Lower leg skin (tissue), 4 donors: Measurements from ENCODE around the gene GCC1. TPM values are rescaled to one million over a fixed set of nuclear protein-coding genes. Genes with fewer than 3 reads are reported as not detected.

Experiments used
- DNase-seq, 2 donors: peaks; one replicate each; pipeline ENCODE4 v3.0.0-alpha.2; 2019; ENCODE audit warnings: low spot score in 2 of 2
- H3K4me3 ChIP-seq: fragments of 200-600 bp; sonication (generic); 2 replicates; pipeline ENCODE4 v1.5.1; 2017; ENCODE audit warnings: mild to moderate bottlenecking, low read depth; ENCODE audit not compliant: poor library complexity, severe bottlenecking
- POLR2A ChIP-seq, 2 donors: fragments of 450-650 bp; IDR thresholded peaks; one replicate each; pipeline ENCODE4 v1.6.1; 2016 to 2017; ENCODE audit warnings: antibody characterized with exemption in 2 of 2, mild to moderate bottlenecking in 1 of 2, moderate library complexity in 1 of 2
- WGBS, 2 donors: methylation state at CpG; one replicate each; pipeline ENCODE4 v1.1.5; 2018; 5-methylcytosine and 5-hydroxymethylcytosine counted together
- intact Hi-C: fragments of 100-400 bp; cut with DNase I; formaldehyde crosslinking; loops from one replicate; pipeline ENCODE4 v1.15.0; 2023; ENCODE audit warnings: low total_unique reads
- total RNA-seq, 4 donors: library from RNA; depleted of rRNA; stranded (reverse); fragments of >200 nt; gene quantifications; one replicate each; pipeline ENCODE4 v1.1.0, GENCODE V29; 2016
- TF ChIP-seq, protein P1 (sequence below), 3 donors: fragments of 450-650 bp; IDR thresholded peaks; one replicate each; pipeline ENCODE4 v1.5.1; 2016; ENCODE audit warnings: antibody characterized with exemption in 3 of 3, mild to moderate bottlenecking in 3 of 3, moderate library complexity in 2 of 3

The GCC1 gene
- total RNA-seq, 4 donors from 2014 or later = 20.2 to 27.2 (median 22.1) TPM

DNA sequence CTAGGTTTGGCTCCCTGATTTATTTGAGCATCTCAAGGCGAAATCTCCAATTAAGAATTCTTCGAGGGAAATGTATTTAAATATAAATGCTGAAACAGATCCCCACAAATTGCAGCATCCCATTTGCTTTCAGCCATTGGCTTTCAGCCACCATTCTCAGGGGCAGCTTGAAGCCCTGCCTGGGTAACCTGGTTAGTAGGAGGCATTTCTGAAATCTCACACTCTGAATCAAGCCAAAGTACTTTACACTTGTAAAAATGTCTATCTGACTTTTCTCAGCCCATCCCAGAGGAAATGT is 49.1 kb downstream of the GCC1 start:
- 53 to 66% methylated on average over 2 of the region's 2 CpGs for WGBS, 2 donors
- DNase-seq = no peak
- H3K4me3 ChIP-seq = no peak overlapping the region
- intact Hi-C loops = no loop called here
- no peak for TF ChIP-seq POLR2A (IDR thresholded peaks at IDR 0.05)

DNA sequence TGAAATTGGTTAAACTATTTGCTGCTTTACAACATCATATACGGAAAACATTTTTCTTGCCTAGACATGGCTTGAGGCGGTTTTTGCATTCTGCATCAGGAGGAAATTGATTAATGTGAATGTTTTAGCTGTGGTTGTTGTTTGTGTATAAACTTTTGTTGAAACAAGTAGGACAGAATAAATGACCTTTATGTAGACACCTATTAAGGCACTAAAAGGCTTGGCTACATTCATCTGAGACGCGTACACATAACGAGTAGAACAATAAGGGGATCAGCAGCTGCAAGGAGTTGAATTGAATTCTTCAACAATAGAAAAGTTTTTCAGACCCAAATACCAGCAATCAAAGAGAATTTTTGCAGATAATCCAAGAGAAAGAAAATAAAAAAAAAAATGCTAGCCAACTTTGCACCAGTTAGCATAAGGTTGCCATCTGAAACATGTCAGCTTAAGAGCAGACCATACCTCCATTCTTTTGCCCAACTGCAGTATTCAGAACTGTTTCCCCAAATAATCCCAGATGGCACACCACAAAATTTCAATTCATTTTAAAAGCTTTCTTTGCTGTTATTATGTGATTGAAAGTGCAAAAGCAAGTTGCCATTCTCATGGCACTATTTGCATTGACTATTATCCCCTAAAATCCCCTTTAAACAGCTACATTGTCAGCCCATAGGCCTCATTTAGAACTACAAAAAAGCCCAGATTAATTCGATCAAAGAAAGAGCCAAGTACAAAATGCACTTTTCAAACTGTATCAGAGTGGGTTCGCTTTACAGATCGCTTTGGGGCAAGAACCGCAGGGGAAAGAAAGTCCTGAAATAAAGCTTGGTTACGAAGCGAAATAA is 49.6 kb downstream of the GCC1 start:
- H3K4me3 ChIP-seq = no peak overlapping the region
- TF ChIP-seq, protein P1, sequence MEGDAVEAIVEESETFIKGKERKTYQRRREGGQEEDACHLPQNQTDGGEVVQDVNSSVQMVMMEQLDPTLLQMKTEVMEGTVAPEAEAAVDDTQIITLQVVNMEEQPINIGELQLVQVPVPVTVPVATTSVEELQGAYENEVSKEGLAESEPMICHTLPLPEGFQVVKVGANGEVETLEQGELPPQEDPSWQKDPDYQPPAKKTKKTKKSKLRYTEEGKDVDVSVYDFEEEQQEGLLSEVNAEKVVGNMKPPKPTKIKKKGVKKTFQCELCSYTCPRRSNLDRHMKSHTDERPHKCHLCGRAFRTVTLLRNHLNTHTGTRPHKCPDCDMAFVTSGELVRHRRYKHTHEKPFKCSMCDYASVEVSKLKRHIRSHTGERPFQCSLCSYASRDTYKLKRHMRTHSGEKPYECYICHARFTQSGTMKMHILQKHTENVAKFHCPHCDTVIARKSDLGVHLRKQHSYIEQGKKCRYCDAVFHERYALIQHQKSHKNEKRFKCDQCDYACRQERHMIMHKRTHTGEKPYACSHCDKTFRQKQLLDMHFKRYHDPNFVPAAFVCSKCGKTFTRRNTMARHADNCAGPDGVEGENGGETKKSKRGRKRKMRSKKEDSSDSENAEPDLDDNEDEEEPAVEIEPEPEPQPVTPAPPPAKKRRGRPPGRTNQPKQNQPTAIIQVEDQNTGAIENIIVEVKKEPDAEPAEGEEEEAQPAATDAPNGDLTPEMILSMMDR (IDR thresholded peaks at IDR 0.05) = no peak
- TF ChIP-seq POLR2A (IDR thresholded peaks at IDR 0.05) = no peak
- no peak for DNase-seq
- intact Hi-C loops = no loop called here
- 82 to 85% methylated on average over 11 of the region's 11 CpGs for WGBS, 2 donors

DNA sequence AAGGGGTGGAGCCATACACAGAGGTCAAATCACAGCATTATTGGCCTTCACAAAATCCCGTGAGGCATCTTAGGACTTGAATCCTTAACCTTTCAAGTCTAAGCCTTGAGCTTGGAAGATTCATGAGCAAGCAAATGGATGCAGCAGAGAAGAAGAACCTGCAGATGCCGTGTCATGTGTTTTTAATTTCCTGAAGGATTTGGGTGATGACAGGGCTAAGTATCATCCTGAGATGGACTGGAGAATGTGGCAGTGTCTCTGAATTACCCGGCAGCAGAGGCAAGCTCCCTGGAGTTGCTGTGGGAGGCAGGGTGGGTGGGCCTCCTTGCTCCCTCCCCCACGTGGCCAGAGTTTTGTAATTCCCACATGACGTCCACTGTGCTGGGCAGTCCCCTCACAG is 50.8 kb downstream of the GCC1 start:
- no peak for TF ChIP-seq POLR2A (IDR thresholded peaks at IDR 0.05)
- TF ChIP-seq, protein P1 (IDR thresholded peaks at IDR 0.05) = no peak
- 38 to 47% methylated on average over 5 of the region's 5 CpGs for WGBS, 2 donors
- intact Hi-C loops = no loop called here
- no peak overlapping the region for H3K4me3 ChIP-seq
- no peak for DNase-seq

DNA sequence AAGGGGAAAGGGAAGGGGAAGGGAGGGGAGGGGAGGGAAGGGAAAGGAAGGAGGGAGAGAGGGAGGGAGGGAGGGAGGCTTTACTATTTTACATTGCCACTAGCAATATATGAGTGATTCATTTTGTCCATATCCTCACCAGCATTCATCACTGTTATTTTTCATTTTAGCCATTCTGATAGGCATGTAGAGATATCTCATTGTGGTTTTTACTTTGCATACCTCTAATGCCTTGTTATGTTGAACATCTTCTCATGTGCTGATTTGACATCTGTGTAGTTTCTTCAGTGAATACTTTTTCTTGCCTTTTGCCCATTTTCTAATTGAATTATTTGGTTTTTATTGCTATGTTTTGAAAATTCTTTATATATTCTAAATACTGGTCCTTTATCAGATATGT is 52.7 kb downstream of the GCC1 start:
- DNase-seq = no peak
- intact Hi-C loops = no loop called here

DNA sequence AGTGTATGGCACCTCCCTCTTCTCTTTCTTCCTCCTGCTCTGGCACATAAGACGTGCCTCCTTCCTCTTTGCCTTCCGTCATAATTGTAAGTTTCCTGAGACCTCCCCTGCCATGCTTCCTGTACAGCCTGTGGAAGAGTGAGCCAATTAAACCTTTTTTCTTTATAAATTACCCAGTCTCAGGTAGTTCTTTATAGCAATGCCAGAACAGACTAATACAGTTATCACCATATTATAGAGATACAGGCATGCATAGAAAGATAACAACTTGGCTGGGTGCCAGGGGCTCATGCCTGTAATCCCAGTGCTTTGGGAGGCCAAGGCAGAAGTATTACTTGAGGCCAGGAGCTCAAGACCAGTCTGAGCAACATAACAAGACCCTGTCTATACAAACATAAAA is 53.2 kb downstream of the GCC1 start:
- DNase-seq = no peak
- intact Hi-C loops = no loop called here
- WGBS, 2 donors = 26 to 47% methylated on average over 2 of the region's 2 CpGs
- TF ChIP-seq POLR2A (IDR thresholded peaks at IDR 0.05) = no peak
- TF ChIP-seq, protein P1 (IDR thresholded peaks at IDR 0.05) = no peak
- H3K4me3 ChIP-seq = no peak overlapping the region

More for the DNA sequence above, 52.7 kb downstream of the GCC1 start:
- no peak overlapping the region for H3K4me3 ChIP-seq
- TF ChIP-seq POLR2A (IDR thresholded peaks at IDR 0.05) = no peak
- TF ChIP-seq, protein P1 (IDR thresholded peaks at IDR 0.05) = no peak

Other genes starting within 250 kb of the GCC1 start
- 10 to 100 TPM; 43.3 to 60.9 (median 49.3) TPM for gene ZNF800, start 192.9 kb downstream of the GCC1 start, total RNA-seq
- 100 to 1,000 TPM; 187 to 270 (median 237) TPM for gene ARF5, start 2.8 kb upstream of the GCC1 start, total RNA-seq
- gene FSCN3, start 8.1 kb upstream of the GCC1 start, total RNA-seq = 1 to 10 TPM in 3 of 4 donors, not detected in 1; 1.6 to 3.7 (median 2.2) TPM
- not detected for gene PAX4, start 32.5 kb upstream of the GCC1 start, total RNA-seq
- gene SND1, start 66.6 kb upstream of the GCC1 start, total RNA-seq = 10 to 100 TPM; 62.0 to 89.4 (median 82.1) TPM